CD4-positive, alpha-beta T cell treated with Interleukin-6 at 100 ng/mL for 8 hours (primary cell): Measurements from ENCODE around the gene TMEM267.
"Not testable (repeated sequence)": the region's sequence is repeated elsewhere in the genome, so short reads cannot be mapped to it uniquely, and the experiment has no call there.

ENCODE experiments used
- DNase-seq: peaks from one replicate; pipeline ENCODE4 v3.0.0-alpha.2; 2020; ENCODE audit warnings: mixed read lengths, low spot score

TMEM267 gene, protein sequence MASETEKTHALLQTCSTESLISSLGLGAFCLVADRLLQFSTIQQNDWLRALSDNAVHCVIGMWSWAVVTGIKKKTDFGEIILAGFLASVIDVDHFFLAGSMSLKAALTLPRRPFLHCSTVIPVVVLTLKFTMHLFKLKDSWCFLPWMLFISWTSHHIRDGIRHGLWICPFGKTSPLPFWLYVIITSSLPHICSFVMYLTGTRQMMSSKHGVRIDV

DNA sequence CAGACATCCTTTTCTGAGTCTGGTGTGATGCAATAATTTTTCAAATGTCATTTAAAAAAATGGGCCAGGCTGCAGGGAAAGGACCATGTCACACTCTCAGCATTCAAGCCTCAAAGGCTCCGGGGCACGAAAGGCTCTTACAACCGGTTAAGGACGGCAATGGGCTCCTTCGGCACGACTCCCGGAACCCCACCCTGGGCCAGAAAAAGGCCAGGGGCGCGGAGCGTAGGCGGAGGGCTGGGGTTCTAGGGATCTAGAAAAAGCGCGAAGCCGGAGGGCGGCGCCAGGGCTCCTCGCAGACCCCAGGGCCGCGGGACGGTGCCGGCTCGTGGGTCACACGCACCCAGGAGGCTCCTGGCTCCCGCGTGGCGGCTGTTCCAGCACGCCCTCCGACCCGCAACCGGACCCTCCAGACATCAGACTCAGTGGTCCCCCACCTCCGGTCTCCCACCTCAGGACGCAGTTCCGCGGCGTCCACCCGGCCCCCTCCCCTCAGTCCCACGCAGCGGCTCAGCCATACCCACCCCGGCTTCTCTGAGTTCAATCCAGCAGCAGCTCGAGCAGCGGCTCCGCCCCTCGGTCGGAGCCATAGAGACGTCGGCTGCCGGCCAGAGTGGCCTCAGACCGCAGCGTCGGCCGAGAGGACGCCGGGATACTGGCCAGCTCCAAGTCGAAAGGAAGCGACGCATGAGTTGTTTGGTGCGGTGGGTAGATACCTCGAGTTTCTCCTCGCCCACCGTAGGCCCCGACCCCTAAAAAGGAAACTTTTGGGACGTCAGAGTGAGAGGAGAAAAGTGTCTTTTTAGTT, at the start of gene TMEM267:
Gene TMEM267 (minus strand): TSS at position 568 of the 808 bp plus-strand sequence. CDS start 29,896 bp downstream, outside the sequence.
- DNase-seq = peak; percentile 87

DNA sequence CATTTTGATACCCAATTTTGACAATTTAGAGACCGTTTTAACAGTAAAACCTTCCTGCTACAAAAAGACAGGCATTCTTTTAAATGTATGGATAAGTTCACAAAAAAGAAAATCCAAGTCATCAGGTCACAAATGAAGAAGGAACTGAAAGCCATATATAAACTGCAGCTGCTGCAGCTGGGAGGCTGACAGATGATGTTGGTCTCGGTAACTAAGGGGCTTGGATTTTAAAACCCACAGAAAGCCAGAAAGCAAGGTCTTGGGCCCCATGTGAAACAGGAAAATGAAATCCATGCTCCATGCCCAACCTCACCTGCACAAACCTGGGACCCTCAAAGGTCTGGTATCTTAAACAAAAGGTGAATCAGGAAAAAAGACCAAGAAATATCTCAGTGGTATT, 47.0 kb upstream of the TMEM267 start:
- no peak for DNase-seq

DNA sequence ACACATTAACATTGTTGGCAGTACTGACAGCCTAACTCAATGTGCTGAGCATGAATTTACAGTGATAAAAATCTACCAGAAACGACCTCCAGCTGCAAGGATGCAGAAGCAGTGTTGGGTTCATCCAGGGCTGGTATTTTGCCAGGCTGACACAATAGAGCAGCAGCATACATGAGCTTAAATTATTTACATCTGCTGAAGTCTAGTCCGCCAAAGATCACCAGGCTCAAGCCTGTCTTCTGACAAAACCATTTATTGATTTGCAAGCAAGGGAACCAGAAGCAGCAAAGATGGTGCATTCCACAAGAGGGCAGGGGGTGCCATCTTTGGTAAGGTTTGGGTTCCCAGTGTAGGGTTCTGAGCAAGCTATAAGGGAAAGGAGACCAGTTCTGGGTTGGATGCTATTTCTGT, 40.0 kb upstream of the TMEM267 start:
- DNase-seq = no peak

DNA sequence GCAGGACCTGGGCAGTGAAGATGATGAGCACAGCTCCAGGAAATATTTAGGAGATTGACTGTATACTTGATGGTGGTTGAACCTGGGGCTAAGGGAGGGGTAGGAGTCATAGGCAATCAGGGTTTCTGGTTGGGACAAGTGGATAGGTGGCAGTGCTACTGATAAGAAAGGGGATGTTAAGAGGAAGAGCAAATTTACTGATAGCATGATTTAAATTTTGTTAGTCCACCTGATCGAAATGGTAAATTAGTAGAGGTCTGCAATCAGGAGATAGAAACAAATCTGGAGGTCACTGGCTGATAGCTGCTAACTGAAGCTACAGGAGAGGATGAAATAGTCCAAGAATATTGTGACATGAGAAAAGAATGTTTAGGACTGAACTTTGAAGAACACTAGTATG, 37.0 kb upstream of the TMEM267 start:
- no peak for DNase-seq

GRCh38 chr5:43515678-43516048, 32.0 kb upstream of the TMEM267 start:
- DNase-seq = no peak

GRCh38 chr5:43514816-43515677, 31.4 kb upstream of the TMEM267 start, which contains the start of gene C5orf34:
TSS of gene C5orf34 (minus strand) at chr5:43515148. CDS start at chr5:43509339, 5,809 bp downstream.
- peak; percentile 93 for DNase-seq

DNA sequence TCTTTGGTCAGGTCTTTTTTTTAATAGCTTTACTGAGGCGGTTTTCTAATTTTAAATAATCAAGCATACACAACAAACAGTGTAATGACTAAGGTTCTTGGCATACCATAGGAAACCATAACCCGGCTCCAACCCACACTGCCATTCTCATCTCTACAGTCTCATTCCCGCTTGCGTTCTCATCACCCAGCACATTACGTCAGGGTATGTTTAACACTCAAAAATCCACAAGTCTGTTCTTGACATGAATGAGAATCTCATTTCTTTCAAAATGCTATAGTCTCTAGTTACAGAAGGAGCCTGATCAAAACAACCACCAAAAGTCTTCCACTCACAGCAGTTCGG, 30.8 kb upstream of the TMEM267 start:
- no peak for DNase-seq

- DNase-seq = no peak
Measured at GRCh38 chr5:43514025-43514424, 30.4 kb upstream of the TMEM267 start.

DNA sequence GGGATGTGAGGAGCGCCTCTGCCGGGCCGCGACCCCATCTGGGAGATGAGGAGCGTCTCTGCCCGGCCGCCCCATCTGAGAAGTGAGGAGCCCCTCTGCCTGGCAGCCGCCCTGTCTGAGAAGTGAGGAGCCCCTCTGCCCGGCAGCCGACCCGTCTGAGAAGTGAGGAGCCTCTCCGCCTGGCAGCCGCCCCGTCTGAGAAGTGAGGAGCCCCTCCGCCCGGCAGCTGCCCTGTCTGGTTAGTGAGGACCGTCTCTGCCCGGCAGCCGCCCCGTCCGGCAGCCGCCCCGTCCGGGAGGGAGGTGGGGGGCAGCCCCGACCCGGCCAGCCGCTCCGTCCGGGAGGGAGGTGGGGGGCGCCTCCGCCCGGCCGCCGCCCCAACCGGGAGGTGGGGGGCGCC, 27.4 kb upstream of the TMEM267 start:
- DNase-seq = not testable (repeated sequence)

- no peak for DNase-seq
Measured at GRCh38 chr5:43498581-43498980, 14.9 kb upstream of the TMEM267 start.

DNA sequence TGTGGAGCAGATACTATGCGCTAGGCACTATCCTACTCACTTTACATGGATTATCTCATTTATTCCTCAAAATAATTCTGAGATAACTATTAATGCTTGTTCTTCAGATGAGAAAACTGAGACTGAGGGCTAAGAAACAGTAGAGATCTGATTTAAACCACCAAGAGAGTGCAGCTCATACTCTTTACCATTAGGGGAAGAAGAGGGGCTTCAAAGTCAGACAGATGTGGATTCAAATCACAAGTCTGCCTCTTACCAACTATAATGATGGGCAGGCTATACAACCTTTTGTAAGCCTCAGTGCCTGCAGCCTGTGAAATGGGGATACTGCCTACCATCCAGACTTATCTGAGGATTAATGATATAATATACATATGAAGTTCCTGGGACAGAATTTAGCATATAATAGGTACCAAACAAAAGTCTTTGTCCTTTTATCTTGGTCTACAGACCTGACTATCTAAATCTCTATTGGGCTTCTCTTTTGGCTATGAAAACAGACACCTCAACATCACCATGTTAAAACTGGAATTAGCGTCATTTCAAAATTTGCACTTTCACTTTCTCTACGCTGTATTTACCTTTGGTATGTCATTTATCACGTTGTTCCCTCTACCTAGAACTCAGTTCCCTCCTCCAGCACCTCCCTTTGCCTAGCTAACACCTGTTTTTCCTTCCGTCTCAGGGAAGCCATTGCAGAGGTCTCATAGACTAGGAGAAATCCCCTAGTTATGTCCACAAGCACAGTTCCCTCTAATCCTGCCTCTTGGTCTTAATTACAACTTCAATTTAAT, 13.8 kb upstream of the TMEM267 start:
- DNase-seq = no peak

GRCh38 chr5:43491326-43491725, 7.7 kb upstream of the TMEM267 start:
- no peak for DNase-seq

DNA sequence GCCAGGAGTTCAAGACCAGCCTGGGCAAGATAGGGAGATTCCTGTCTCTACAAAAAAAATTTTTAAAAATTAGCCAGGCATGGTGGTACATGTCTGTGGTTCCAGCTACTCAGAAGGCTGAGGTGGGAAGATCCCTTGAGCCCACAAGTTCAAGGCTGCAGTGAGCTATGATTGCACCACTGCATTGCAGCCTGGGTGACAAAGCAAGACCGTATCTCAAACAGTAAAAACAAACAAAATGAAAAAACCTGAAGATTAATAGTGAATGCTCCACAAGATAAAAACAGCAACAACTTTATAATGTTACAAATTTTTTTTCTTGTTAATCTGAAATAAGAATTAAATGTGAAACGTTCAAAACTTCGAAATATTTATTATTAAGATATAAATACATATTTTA, 2.7 kb upstream of the TMEM267 start:
- DNase-seq = no peak

DNA sequence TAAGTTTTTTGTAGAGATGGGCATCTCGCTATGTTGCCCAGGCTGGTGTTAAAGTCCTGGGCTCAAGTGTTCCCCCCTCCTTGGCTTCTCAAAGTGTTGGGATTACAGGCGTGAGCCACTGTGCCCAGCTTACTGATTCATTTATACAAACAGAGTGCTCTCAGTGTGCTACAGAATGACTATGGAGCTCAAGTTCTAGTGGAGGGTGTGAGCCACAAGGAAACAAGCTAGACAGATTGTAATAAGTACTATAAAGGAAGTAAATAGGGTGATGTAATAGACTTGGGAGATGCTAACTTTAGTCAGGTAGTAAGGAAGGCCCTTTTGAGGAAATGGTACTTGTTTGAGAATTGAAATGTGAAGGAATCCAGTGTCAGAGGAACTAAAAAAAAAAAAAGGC, 1.7 kb upstream of the TMEM267 start:
- DNase-seq = peak; percentile 1

GRCh38 chr5:43484106-43484849, 613 bp upstream of the TMEM267 start:
- DNase-seq = peak; percentile 88

DNA sequence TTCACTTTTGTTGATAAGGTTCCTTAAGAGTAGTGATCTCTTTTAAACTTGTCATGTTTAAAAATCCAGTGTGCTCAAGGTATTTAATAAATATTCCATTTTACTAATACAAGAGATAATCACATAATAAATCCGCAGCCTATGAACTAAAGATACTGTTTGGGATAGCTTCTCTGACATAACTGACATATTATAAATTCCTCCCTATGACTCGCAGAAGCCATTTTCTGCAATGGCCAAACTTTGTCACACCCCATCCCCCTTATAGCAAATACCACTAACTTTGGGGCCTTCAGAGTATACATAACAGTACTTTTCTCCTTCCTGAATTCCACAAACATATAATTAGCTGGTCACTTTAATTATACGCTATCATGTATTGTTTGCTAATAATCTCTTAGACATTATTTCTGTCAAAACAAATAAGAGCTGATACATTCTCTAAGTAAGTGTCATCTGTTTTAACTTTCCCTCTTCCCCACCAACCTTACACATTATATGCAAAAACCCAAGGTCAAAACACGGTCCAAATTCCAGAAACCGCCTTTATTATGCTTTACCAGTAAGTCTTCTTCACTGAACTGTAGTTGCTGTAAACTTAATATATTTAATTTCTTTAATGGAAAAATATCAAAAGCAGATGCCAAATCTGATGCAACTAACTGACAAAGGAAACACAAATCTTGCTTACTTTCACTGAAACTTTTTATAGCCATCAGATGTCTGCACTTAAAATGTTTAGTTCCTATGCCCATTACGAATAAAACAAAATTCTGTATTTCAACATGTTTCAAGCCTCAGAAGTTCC, 971 bp downstream of the TMEM267 start:
- no peak for DNase-seq

DNA sequence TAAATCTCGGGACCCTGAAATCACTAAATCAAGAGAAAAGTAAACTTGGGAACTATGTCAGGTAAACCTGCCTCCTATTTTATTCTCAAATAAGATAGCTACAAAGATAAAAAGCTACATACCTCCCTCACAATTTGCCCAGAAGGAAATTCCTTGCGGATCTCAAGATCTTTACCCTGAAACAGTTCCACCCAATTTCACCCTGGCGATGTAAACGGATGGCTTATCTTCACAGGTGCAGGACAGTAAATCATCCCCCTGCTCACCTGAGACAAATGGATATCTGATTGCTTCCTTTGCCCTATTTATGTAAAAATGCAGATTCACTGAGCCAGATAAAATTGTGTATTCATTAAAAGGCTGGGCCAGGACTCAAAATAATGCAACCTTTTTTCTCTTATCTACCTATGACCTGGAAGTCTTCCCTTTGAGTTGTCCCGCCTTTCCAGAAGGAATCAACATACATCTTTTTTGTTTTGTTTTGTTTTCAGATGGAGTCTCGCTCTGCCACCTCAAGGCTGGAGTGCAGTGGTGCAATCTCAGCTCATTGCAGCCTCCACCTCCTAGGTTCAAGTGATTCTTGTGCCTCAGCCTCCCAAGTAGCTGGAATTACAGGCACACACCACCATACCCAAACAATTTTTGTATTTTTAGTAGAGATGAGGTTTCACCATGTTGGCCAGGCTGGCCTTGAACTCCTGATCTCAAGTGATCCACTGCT, 13.8 kb downstream of the TMEM267 start:
- no peak for DNase-seq

- DNase-seq = no peak
Measured at GRCh38 chr5:43467100-43467499, 16.6 kb downstream of the TMEM267 start.

GRCh38 chr5:43465455-43465854, 18.2 kb downstream of the TMEM267 start:
- DNase-seq = not testable (repeated sequence)

GRCh38 chr5:43461066-43461465, 22.6 kb downstream of the TMEM267 start:
- no peak for DNase-seq
